ENCODE results near the gene ATP5PB.

Gene ATP5PB

DNA sequence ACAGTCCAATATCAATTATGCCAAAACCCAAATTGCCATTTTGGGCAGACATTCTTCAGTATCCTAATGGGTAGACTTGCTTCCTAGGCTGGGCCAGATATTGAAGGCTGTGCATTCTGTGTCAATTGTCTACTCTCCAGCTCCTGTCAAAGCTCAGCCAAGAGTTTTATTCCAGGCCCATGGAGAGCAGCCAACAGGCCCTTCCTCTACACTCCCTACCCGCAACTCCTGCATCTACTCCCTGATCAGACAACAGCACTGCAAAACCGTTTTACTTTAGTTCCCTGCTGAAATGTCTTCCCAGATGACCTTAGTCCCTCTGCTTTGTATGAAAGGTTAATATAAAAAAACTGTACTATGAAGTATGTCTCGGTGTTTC, 60.7 kb downstream of the ATP5PB start:
- Histone ChIP-seq H3K79me2 (ENCODE audit: insufficient read depth, low read length) (no peaks in the 10 kb centered on the region), H3K4me3 (ENCODE audit: low read depth in 1 of 2, low read length in 2 of 2) (no peak overlapping the region), H3K27me3 (ENCODE audit: insufficient read depth, low read length, poor library complexity) (no peaks in the 10 kb centered on the region), H3K27ac (ENCODE audit: low read length) (no peak overlapping the region), H2AFZ (ENCODE audit: low read depth, low read length) (no peak overlapping the region), H3K9me3 (ENCODE audit: insufficient read depth, low read length, severe bottlenecking) (no peaks in the 10 kb centered on the region), H3K36me3 (ENCODE audit: insufficient read depth, low read length) (no peaks in the 10 kb centered on the region), H3K4me1 (ENCODE audit: insufficient read depth, low read length) (peaks cover 24% of the 10 kb centered on the region), H3K4me2 (ENCODE audit: insufficient read depth, low read length) (no peak overlapping the region), H4K20me1 (ENCODE audit: insufficient read depth, low read length) (no peaks in the 10 kb centered on the region), H3K9ac (ENCODE audit: low read depth, low read length) (no peak overlapping the region)
- no peak for TF ChIP-seq EZH2 (IDR thresholded peaks at IDR 0.05; ENCODE audit: borderline replicate concordance, low read depth, low read length, severe bottlenecking)
- TF ChIP-seq, protein P1, sequence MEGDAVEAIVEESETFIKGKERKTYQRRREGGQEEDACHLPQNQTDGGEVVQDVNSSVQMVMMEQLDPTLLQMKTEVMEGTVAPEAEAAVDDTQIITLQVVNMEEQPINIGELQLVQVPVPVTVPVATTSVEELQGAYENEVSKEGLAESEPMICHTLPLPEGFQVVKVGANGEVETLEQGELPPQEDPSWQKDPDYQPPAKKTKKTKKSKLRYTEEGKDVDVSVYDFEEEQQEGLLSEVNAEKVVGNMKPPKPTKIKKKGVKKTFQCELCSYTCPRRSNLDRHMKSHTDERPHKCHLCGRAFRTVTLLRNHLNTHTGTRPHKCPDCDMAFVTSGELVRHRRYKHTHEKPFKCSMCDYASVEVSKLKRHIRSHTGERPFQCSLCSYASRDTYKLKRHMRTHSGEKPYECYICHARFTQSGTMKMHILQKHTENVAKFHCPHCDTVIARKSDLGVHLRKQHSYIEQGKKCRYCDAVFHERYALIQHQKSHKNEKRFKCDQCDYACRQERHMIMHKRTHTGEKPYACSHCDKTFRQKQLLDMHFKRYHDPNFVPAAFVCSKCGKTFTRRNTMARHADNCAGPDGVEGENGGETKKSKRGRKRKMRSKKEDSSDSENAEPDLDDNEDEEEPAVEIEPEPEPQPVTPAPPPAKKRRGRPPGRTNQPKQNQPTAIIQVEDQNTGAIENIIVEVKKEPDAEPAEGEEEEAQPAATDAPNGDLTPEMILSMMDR (IDR thresholded peaks at IDR 0.05; ENCODE audit: borderline replicate concordance, extremely low read depth, low read length, poor library complexity, severe bottlenecking): no peak
- DNase-seq (no peak), ATAC-seq (ENCODE audit: insufficient read depth, low read depth) (no peak)

DNA sequence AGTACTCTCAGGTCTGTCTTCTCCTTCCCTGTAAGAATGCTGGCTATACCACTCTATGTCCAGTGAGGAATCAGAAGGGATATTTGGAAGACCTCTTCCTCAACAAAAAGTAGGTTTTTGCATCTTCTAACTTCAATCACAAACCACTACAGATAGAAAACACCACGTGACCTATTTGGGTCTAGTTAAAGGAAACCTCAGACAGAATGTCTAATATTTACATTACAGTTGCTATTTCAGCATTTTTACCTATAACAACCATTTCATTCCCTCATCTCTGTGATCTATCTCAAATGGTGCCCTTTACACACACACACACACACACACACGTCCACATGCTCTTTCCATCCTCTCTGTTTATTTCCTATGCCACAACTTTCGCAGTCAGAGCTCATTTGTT, 62.1 kb downstream of the ATP5PB start:
- Histone ChIP-seq H2AFZ (ENCODE audit: low read depth, low read length) (no peak overlapping the region), H3K9me3 (ENCODE audit: insufficient read depth, low read length, severe bottlenecking) (no peaks in the 10 kb centered on the region), H3K9ac (ENCODE audit: low read depth, low read length) (no peak overlapping the region), H3K27me3 (ENCODE audit: insufficient read depth, low read length, poor library complexity) (no peaks in the 10 kb centered on the region), H3K79me2 (ENCODE audit: insufficient read depth, low read length) (no peaks in the 10 kb centered on the region), H3K4me1 (ENCODE audit: insufficient read depth, low read length) (peaks cover 24% of the 10 kb centered on the region), H3K27ac (ENCODE audit: low read length) (no peak overlapping the region), H3K36me3 (ENCODE audit: insufficient read depth, low read length) (no peaks in the 10 kb centered on the region), H3K4me2 (ENCODE audit: insufficient read depth, low read length) (no peak overlapping the region), H4K20me1 (ENCODE audit: insufficient read depth, low read length) (no peaks in the 10 kb centered on the region), H3K4me3 (ENCODE audit: low read depth in 1 of 2, low read length in 2 of 2) (no peak overlapping the region)
- ATAC-seq (ENCODE audit: insufficient read depth, low read depth) (no peak), DNase-seq (no peak)
- no peak for TF ChIP-seq EZH2 (IDR thresholded peaks at IDR 0.05; ENCODE audit: borderline replicate concordance, low read depth, low read length, severe bottlenecking)
- TF ChIP-seq, protein P1 (IDR thresholded peaks at IDR 0.05; ENCODE audit: borderline replicate concordance, extremely low read depth, low read length, poor library complexity, severe bottlenecking): no peak
